Activated naive CD8-positive, alpha-beta T cell treated with anti-CD3 and anti-CD28 coated beads for 36 hours (primary cell): Measurements from ENCODE around the gene OR6C68. TPM values are rescaled to one million over a fixed set of nuclear protein-coding genes. Genes with fewer than 3 reads are reported as not detected.
"Not testable (repeated sequence)": the region's sequence is repeated elsewhere in the genome, so short reads cannot be mapped to it uniquely, and the experiment has no call there.

ENCODE experiments used
- DNase-seq: peaks from one replicate; pipeline ENCODE4 v3.0.0; 2021
- H3K27ac Mint-ChIP-seq: one replicate; pipeline ENCODE4 v1.8.0; 2022; ENCODE audit warnings: mild to moderate bottlenecking, moderate library complexity, mixed read lengths
- H3K27me3 Mint-ChIP-seq: one replicate; pipeline ENCODE4 v1.8.0; 2022; ENCODE audit warnings: mild to moderate bottlenecking, mixed read lengths
- H3K36me3 Mint-ChIP-seq: one replicate; pipeline ENCODE4 v1.8.0; 2021; ENCODE audit warnings: mild to moderate bottlenecking, mixed read lengths
- H3K4me1 Mint-ChIP-seq: one replicate; pipeline ENCODE4 v1.8.0; 2021; ENCODE audit warnings: mixed read lengths
- H3K4me3 Mint-ChIP-seq: one replicate; pipeline ENCODE4 v1.8.0; 2022; ENCODE audit warnings: mild to moderate bottlenecking, moderate library complexity, mixed read lengths
- H3K9me3 Mint-ChIP-seq: one replicate; pipeline ENCODE4 v1.8.0; 2022; ENCODE audit warnings: mixed read lengths
- total RNA-seq, 2 experiments: library from RNA; stranded (reverse); gene quantifications; one replicate each; pipeline ENCODE4 v1.2.3, GENCODE V29; 2021

OR6C68 gene
- not detected for total RNA-seq

- Mint-ChIP-seq H3K27me3 (peaks cover 15% of the 10 kb centered on the region), H3K4me1 (no peaks in the 10 kb centered on the region), H3K36me3 (no peaks in the 10 kb centered on the region), H3K9me3 (no peaks in the 10 kb centered on the region), H3K4me3 (no peak within 1 kb of the TSS), H3K27ac (no peak within 1 kb of the TSS)
- DNase-seq = no peak
Observed at GRCh38 chr12:55492078-55492477, at the start of gene OR6C68. OR6C68 (plus strand) TSS chr12:55492378; CDS start chr12:55492378, 0 bp downstream.

- Mint-ChIP-seq H3K4me3 (no peak within 1 kb of the TSS), H3K4me1 (no peaks in the 10 kb centered on the region), H3K27ac (no peak within 1 kb of the TSS), H3K36me3 (no peaks in the 10 kb centered on the region), H3K9me3 (peaks cover 10% of the 10 kb centered on the region), H3K27me3 (peaks cover 8% of the 10 kb centered on the region)
- no peak for DNase-seq
Observed at GRCh38 chr12:55443776-55444175, 48.4 kb upstream of the OR6C68 start, which contains the start of gene OR6C2. OR6C2 (plus strand) TSS chr12:55444076; CDS start chr12:55452214, 8,138 bp downstream.

- Mint-ChIP-seq H3K4me1 (no peaks in the 10 kb centered on the region), H3K36me3 (no peaks in the 10 kb centered on the region), H3K27me3 (peaks cover 9% of the 10 kb centered on the region), H3K4me3 (no peak overlapping the region), H3K27ac (no peak overlapping the region), H3K9me3 (peaks cover 8% of the 10 kb centered on the region)
- DNase-seq = no peak
Observed at GRCh38 chr12:55445357-55445756, 46.8 kb upstream of the OR6C68 start.

GRCh38 chr12:55446326-55446725 is 45.9 kb upstream of the OR6C68 start:
- H3K4me3 Mint-ChIP-seq = no peak overlapping the region
- H3K9me3 Mint-ChIP-seq = peaks cover 2% of the 10 kb centered on the region
- no peak for DNase-seq
- peaks cover 11% of the 10 kb centered on the region for H3K27me3 Mint-ChIP-seq
- H3K36me3 Mint-ChIP-seq = no peaks in the 10 kb centered on the region
- no peaks in the 10 kb centered on the region for H3K4me1 Mint-ChIP-seq
- no peak overlapping the region for H3K27ac Mint-ChIP-seq

- H3K4me1 Mint-ChIP-seq = no peaks in the 10 kb centered on the region
- no peaks in the 10 kb centered on the region for H3K36me3 Mint-ChIP-seq
- peaks cover 22% of the 10 kb centered on the region for H3K27me3 Mint-ChIP-seq
- H3K27ac Mint-ChIP-seq = no peak overlapping the region
- DNase-seq = no peak
- no peaks in the 10 kb centered on the region for H3K9me3 Mint-ChIP-seq
- H3K4me3 Mint-ChIP-seq = no peak overlapping the region
Observed at GRCh38 chr12:55448825-55449224, 43.4 kb upstream of the OR6C68 start.

- H3K27me3 Mint-ChIP-seq = peaks cover 49% of the 10 kb centered on the region
- not testable (repeated sequence) for DNase-seq, H3K4me1 Mint-ChIP-seq, H3K4me3 Mint-ChIP-seq, H3K27ac Mint-ChIP-seq, H3K36me3 Mint-ChIP-seq, H3K9me3 Mint-ChIP-seq
Observed at GRCh38 chr12:55464926-55465325, 27.3 kb upstream of the OR6C68 start.

GRCh38 chr12:55467836-55468235 is 24.3 kb upstream of the OR6C68 start:
- H3K4me3 Mint-ChIP-seq = no peak overlapping the region
- H3K27me3 Mint-ChIP-seq = peaks cover 36% of the 10 kb centered on the region
- H3K36me3 Mint-ChIP-seq = no peaks in the 10 kb centered on the region
- no peak for DNase-seq
- no peak overlapping the region for H3K27ac Mint-ChIP-seq
- no peaks in the 10 kb centered on the region for H3K4me1 Mint-ChIP-seq
- H3K9me3 Mint-ChIP-seq = peaks cover 7% of the 10 kb centered on the region

- Mint-ChIP-seq H3K27me3 (peaks cover 23% of the 10 kb centered on the region), H3K4me3 (no peak overlapping the region), H3K4me1 (no peaks in the 10 kb centered on the region), H3K36me3 (no peaks in the 10 kb centered on the region), H3K9me3 (peaks cover 5% of the 10 kb centered on the region), H3K27ac (no peak overlapping the region)
- no peak for DNase-seq
Observed at GRCh38 chr12:55469291-55469690, 22.9 kb upstream of the OR6C68 start.

GRCh38 chr12:55470088-55470829 is 21.9 kb upstream of the OR6C68 start, which contains the start of gene OR6C70:
OR6C70 (minus strand) TSS chr12:55470138; CDS start chr12:55470138, 0 bp downstream.
- no peaks in the 10 kb centered on the region for H3K36me3 Mint-ChIP-seq
- H3K4me3 Mint-ChIP-seq = no peak within 1 kb of the TSS

GRCh38 chr12:55472264-55472663 is 19.9 kb upstream of the OR6C68 start:
- Mint-ChIP-seq H3K27ac (no peak overlapping the region), H3K36me3 (no peaks in the 10 kb centered on the region), H3K4me3 (no peak overlapping the region)

More at GRCh38 chr12:55470088-55470829, 21.9 kb upstream of the OR6C68 start, which contains the start of gene OR6C70:
- H3K4me1 Mint-ChIP-seq = no peaks in the 10 kb centered on the region
- no peaks in the 10 kb centered on the region for H3K9me3 Mint-ChIP-seq
- H3K27me3 Mint-ChIP-seq = peaks cover 20% of the 10 kb centered on the region
- no peak within 1 kb of the TSS for H3K27ac Mint-ChIP-seq
- DNase-seq = no peak

GRCh38 chr12:55479136-55479535 is 13.0 kb upstream of the OR6C68 start:
- H3K4me3 Mint-ChIP-seq, H3K4me1 Mint-ChIP-seq, H3K9me3 Mint-ChIP-seq, H3K36me3 Mint-ChIP-seq, H3K27ac Mint-ChIP-seq, DNase-seq: not testable (repeated sequence)
- H3K27me3 Mint-ChIP-seq = peaks cover 29% of the 10 kb centered on the region

More at GRCh38 chr12:55472264-55472663, 19.9 kb upstream of the OR6C68 start:
- Mint-ChIP-seq H3K27me3 (peaks cover 23% of the 10 kb centered on the region), H3K9me3 (no peaks in the 10 kb centered on the region), H3K4me1 (no peaks in the 10 kb centered on the region)
- DNase-seq = no peak

- not testable (repeated sequence) for DNase-seq, H3K36me3 Mint-ChIP-seq, H3K4me1 Mint-ChIP-seq, H3K9me3 Mint-ChIP-seq, H3K4me3 Mint-ChIP-seq, H3K27ac Mint-ChIP-seq
- peaks cover 25% of the 10 kb centered on the region for H3K27me3 Mint-ChIP-seq
Observed at GRCh38 chr12:55484284-55484683, 7.9 kb upstream of the OR6C68 start.

- no peaks in the 10 kb centered on the region for H3K9me3 Mint-ChIP-seq
- peaks cover 18% of the 10 kb centered on the region for H3K27me3 Mint-ChIP-seq
- H3K4me3 Mint-ChIP-seq = no peak overlapping the region
- H3K27ac Mint-ChIP-seq = no peak overlapping the region
- H3K4me1 Mint-ChIP-seq = no peaks in the 10 kb centered on the region
- no peak for DNase-seq
- no peaks in the 10 kb centered on the region for H3K36me3 Mint-ChIP-seq
Observed at GRCh38 chr12:55495490-55495889, 3.3 kb downstream of the OR6C68 start.

- no peak overlapping the region for H3K4me3 Mint-ChIP-seq
- peaks cover 19% of the 10 kb centered on the region for H3K27me3 Mint-ChIP-seq
- no peaks in the 10 kb centered on the region for H3K9me3 Mint-ChIP-seq
- no peak for DNase-seq
- H3K4me1 Mint-ChIP-seq = no peaks in the 10 kb centered on the region
- H3K27ac Mint-ChIP-seq = no peak overlapping the region
- no peaks in the 10 kb centered on the region for H3K36me3 Mint-ChIP-seq
Observed at GRCh38 chr12:55499231-55499630, 7.1 kb downstream of the OR6C68 start.

GRCh38 chr12:55499810-55500252 is 7.7 kb downstream of the OR6C68 start:
- no peaks in the 10 kb centered on the region for H3K9me3 Mint-ChIP-seq
- no peak for DNase-seq
- no peaks in the 10 kb centered on the region for H3K36me3 Mint-ChIP-seq
- H3K27me3 Mint-ChIP-seq = peaks cover 19% of the 10 kb centered on the region
- H3K4me3 Mint-ChIP-seq = no peak overlapping the region
- no peak overlapping the region for H3K27ac Mint-ChIP-seq
- no peaks in the 10 kb centered on the region for H3K4me1 Mint-ChIP-seq

- Mint-ChIP-seq H3K27me3 (peaks cover 9% of the 10 kb centered on the region), H3K27ac (no peak overlapping the region), H3K36me3 (no peaks in the 10 kb centered on the region), H3K4me3 (no peak overlapping the region), H3K4me1 (no peaks in the 10 kb centered on the region), H3K9me3 (no peaks in the 10 kb centered on the region)
- no peak for DNase-seq
Observed at GRCh38 chr12:55501601-55502000, 9.4 kb downstream of the OR6C68 start.
